SK-N-DZ (cell line): ENCODE results near the gene DCDC1.

ENCODE experiments used
- DNase-seq: peaks from one replicate; pipeline ENCODE4 v3.0.0-alpha.2; 2015; ENCODE audit warnings: low spot score

The DCDC1 gene

DNA sequence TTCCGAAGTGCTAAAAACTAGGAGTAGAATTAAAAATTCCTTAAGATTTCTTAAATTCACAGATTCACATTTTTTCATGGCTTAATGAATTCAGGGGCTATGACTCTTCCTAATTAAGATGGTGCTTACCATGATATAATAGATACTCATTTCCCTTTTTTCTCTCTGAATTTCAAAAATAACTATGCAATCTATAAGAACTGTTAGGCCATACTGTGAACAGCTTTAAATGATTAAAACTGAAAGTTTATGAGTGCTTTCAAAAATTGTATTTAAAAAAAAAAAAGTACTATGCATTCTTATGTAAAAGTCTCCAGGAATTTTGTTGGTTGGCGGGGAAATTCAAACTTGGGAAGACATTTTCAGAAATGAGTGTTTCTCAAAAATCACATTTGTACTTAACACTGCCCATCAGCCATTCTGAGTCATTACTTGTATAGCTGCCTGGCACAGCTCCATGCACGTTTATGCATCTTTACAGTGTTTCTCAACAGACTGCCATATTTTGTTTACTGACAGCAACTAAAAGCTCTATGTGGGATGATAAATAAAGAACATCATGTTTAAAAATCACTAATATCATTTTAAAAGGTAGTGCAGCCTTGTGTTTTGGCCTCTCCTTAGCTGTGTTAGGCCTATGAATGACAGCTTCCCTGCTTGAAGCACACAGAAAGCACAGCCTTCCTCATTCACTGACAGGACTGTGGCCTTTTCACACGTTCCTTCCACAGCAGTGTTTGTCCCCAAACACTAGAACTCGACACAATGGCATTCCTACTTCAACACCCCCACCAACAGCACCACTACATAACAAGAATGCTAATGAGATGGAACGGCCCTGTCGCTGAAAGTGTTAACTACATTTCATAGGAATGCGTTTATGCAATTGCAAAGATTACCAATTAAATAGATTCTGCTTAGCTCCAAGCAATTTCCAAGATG, 131.4 kb downstream of the DCDC1 start:
- DNase-seq: no peak

GRCh38 chr11:31236143-31236542, 133.4 kb downstream of the DCDC1 start:
- DNase-seq: no peak

DNA sequence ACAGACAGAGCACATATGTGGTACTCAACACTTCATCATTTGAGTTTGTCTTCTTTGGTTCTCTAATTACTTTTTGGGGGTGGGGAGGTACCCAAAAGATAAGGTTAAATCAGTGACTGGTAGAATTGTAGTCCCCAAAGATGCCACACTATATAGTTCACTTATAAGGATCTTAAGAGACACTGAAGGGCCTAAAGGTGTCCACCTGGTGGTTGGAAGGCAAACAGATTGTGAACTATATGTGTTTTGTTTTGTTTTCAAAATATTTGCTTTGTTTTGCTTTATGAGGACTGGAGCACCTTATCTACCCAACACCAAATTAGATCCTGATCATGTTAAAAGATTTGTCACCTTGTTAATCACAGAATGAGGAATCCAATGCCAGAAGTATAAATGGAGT, 136.1 kb downstream of the DCDC1 start:
- no peak for DNase-seq

DNA sequence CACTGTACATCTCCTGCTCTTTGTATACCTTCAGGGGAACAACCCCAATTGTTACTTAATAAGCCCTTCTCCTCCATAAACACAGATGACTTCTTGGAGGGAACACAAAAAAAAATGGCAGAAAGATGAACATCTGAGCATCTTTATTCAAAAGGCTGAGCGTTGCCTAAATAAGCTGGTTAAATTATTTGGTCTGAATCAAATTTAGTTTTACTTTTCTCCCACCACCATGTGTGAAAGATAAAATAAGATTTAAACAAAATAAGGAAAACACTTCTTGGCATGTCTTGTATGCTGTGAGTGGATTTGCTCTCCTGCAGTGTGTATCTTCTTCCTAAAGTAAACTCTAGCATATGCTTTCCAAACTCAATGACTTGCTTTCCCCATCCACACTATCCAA, 137.9 kb downstream of the DCDC1 start:
- no peak for DNase-seq

- DNase-seq: no peak
These were observed 150.7 kb downstream of the DCDC1 start for GRCh38 chr11:31218847-31219246.

GRCh38 chr11:31214372-31214771, 155.2 kb downstream of the DCDC1 start:
- DNase-seq: peak; percentile 18

DNA sequence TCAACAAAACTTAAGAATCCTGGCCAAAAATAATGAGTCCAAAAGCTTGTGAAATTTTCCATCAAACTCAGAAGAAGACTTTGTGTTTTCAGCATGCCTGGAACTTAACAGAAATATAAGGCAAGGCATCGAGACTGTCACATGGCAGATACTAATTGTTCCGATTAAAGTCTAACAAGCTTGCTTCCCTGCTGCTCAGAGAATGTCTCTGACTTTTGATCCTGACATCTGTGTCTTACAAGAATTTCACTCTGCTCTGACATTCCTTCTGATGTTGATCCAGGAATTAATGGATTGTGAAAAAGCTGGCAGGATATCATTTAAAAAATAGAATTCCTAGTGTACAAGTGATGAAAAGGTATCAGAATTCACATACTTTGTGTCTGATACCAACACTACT, 170.2 kb downstream of the DCDC1 start:
- DNase-seq: no peak

GRCh38 chr11:31173926-31174680, 195.4 kb downstream of the DCDC1 start:
- DNase-seq: no peak

DNA sequence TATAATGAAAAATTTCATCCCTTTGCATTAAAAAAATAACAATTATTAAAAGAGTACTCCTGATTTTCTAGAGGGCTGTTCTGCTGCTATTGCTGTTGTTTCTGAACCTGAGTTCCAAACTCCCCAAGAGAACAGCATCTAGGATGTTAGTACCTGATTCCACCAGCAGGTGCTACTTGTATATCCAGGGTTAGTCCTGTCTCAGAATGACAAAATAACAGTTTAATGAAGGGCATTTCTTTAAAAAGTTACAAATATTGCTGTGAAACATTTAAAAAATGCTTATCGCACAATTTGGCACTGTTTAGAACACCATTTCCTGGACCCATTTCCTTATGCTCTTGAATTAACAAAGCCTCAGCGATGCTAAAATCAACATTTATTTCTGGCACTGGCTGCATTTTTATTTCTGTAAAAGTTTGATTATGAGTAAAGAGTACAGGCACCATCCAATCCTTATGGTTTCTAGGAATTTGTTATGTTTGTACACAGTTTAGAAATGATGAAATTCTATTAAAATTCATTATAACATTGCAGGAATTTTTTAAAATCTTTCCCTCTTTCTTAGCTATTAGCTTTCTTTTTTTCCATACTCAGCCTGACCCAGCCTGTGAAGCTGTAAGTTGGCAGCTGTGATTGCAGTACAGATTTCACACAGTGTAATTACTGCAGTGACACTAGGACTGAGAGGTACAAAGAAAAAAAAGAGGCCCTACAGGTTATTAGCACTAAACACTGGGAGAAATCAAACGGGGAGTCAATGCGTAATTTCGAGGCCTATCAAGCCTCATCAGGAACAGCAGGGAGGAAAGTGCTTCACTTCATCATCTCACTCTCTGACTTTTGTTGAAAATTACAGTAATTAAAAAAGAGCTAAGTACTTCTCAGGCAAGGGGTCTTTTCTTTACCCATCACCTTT, 208.8 kb downstream of the DCDC1 start:
- DNase-seq: no peak

GRCh38 chr11:31150841-31151240, 218.7 kb downstream of the DCDC1 start:
- DNase-seq: no peak

- DNase-seq: no peak
These were observed 219.5 kb downstream of the DCDC1 start for GRCh38 chr11:31150011-31150410.

DNA sequence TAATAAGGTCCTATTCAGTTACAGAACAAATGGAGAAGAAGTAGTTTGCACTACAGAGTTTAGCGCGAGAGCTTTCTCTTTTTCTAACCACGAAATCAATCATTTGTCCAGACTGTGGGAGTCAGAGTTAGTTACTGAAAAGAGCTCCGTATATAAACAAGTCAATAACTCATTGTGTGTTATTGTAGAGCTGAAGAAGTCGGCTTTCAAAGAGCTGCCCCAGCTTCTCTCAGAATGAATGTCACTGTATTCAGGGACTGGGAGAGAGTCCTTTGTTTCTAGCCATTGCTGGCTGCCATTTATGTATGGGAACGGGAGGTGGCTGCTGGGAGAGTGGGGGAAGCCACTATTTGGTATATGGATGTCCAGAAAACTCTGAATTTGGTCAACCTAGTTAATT, 227.8 kb downstream of the DCDC1 start:
- DNase-seq: no peak

GRCh38 chr11:31139479-31139878, 230.1 kb downstream of the DCDC1 start:
- no peak for DNase-seq

- no peak for DNase-seq
These were observed 236.8 kb downstream of the DCDC1 start for GRCh38 chr11:31132531-31133421.

GRCh38 chr11:31131760-31132159, 237.8 kb downstream of the DCDC1 start:
- DNase-seq: no peak

DNA sequence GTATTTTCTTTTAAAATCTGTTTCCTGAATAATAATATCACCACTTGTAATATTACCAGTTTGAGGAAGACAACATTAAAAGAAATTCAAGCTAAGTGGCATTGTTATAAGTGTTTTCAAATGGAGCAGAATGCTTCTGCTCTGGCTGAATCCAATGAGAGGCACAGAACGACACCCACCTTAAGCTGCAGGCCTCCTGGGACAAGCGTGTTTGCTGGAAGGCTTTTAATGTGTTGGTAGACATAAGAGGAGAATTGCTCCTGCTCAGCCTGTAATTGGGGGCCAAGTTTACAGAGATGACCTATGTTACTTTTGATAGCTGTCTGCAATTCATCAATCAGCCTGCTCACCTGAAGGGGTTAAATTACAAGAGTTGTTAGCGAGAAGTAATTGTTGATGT, 242.2 kb downstream of the DCDC1 start:
- DNase-seq: no peak

- DNase-seq: no peak
These were observed 249.1 kb downstream of the DCDC1 start for GRCh38 chr11:31120428-31120827.

GRCh38 chr11:31118566-31118965, 251.0 kb downstream of the DCDC1 start:
- no peak for DNase-seq

DNA sequence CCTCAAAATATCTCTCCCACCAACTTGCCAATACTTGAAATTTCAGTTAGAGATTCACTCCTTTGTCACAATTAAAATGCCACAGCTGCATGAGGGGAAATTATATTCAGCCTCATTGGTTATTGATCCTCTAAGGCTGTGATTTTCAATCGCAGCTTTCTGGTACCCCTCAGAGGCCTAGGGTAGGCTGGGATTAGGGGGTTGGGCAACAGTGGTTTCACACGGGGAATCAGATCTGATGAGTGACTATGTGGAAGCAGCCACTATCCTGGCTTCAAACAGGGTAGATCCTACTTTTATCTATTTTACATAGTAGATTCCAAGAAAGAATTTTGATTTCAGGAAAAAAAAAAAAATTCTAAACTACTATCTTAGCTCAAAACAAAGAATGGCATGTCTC, 252.5 kb downstream of the DCDC1 start:
- DNase-seq: no peak

- DNase-seq: no peak
These were observed 255.1 kb downstream of the DCDC1 start for GRCh38 chr11:31114442-31114841.

GRCh38 chr11:31110830-31111229, 258.7 kb downstream of the DCDC1 start:
- no peak for DNase-seq
